HG02938 (cell line): ENCODE measurements around the gene NIPAL1.
A peak's percentile ranks its signal among the peaks of the same experiment; 100 is the strongest.

ENCODE experiments used
- ATAC-seq: cut with Tn5 transposase; IDR thresholded peaks from one replicate; pipeline ENCODE4 v1.9.1; 2021; ENCODE audit warnings: mild to moderate bottlenecking, moderate library complexity; ENCODE audit not compliant: unreplicated experiment

NIPAL1 gene

DNA sequence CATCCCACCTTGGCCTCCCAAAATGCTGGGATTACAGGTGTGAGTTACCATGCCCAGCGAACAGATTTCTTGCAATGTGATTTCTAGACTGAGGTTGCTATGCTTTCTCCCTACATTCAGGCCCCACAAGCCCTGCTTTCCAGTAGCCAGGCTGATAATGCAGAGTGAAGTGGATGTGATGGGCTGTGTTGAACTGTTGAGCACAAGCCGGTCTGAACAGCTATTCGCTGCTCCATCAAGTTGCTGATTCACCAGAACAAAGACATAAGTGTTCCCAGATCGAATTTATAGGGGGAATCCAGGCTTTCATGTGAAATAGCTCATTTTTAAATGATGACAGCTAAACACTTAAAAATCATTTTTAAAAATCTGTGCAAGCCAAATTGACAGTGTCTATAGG lies 8.0 kb downstream of the NIPAL1 start:
- no peak for ATAC-seq

GRCh38 chr4:48025005-48025404 lies 8.4 kb downstream of the NIPAL1 start:
- ATAC-seq: no peak

DNA sequence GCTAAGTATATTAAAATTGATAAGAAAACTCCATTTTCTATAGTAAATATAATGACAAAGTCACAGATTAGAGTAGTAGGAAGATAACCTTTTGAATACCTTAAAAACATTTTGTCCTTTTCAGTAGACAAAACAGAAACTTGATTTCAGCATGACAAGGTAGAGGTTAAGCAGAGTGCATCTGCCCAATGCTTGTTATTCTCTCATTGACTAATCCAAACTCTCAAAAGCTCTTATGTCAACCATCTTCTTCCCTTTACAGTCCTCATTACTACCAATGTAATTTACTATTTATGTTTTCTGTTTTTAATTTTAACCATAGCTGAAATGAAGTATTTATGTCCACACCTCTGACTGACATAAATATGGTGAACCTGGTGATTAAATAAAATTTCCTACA lies 11.1 kb downstream of the NIPAL1 start:
- ATAC-seq: peak; percentile 79

- no peak for ATAC-seq
Observed at GRCh38 chr4:48028696-48029095, 12.1 kb downstream of the NIPAL1 start.

GRCh38 chr4:48030470-48030869 lies 13.9 kb downstream of the NIPAL1 start:
- no peak for ATAC-seq

- no peak for ATAC-seq
Observed at GRCh38 chr4:48031802-48032525, 15.4 kb downstream of the NIPAL1 start.

- ATAC-seq: no peak
Observed at GRCh38 chr4:48032721-48033120, 16.1 kb downstream of the NIPAL1 start.

- no peak for ATAC-seq
Observed at GRCh38 chr4:48033412-48033811, 16.8 kb downstream of the NIPAL1 start.

- ATAC-seq: no peak
Observed at GRCh38 chr4:48033825-48034413, 17.3 kb downstream of the NIPAL1 start.

DNA sequence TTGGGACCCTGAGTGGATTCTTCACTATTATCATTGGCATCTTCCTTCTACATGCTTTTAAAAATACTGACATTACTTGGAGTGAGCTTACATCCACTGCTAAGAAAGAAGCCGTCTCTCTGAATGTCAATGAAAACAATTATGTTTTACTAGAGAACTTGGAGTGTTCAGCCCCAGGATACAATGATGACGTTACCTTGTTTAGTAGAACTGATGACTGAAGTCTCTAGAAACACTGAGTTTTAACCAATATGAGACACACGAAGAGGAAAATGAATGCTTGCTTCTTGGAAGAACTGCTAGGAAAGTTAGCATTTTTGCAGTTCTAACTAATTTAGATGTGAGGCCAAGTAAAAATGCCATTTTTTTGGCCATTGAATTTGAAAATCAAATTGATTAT lies 19.4 kb downstream of the NIPAL1 start:
- ATAC-seq: no peak

DNA sequence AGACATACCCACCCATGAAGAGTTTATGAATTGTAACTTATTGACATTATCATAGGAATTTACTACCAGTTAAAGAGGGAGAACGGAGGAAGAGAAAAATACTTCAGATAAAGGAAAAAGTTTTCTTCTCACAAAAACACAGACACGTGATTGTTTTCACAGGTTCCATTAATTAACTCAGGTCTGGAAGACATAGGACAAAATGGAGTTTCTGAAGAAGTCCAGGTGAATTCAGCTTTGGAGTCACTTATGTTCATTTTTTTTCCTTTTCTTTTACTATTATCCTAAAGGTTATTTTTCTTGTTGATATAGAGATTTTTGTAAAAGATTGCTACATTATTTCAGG lies 20.5 kb downstream of the NIPAL1 start:
- no peak for ATAC-seq

GRCh38 chr4:48038666-48039065 lies 22.1 kb downstream of the NIPAL1 start:
- ATAC-seq: no peak

- no peak for ATAC-seq
Observed at GRCh38 chr4:48039561-48039960, 23.0 kb downstream of the NIPAL1 start.

GRCh38 chr4:48041535-48042137 lies 25.1 kb downstream of the NIPAL1 start:
- no peak for ATAC-seq

- no peak for ATAC-seq
Observed at GRCh38 chr4:48042979-48043461, 26.4 kb downstream of the NIPAL1 start.

GRCh38 chr4:48043504-48043903 lies 26.9 kb downstream of the NIPAL1 start:
- no peak for ATAC-seq

- ATAC-seq: no peak
Observed at GRCh38 chr4:48044298-48044697, 27.7 kb downstream of the NIPAL1 start.

DNA sequence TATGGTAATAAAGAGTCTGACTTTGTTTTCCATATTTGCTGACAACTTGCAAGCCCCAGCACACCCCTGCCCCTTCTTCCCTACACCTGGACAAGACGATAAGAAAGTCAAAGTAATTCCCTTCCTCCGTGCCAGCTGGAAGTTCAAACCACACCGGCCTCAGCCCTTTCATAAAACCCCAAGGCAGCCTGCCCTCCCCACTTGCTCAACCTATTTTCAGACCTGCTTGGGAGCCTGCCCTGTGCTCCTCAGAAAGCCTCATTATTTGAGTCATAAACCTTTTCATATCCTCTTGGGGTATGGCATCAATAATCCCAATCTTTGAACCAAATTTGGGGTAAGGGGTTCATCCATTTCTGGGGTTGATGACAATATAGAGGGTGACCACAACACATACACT lies 29.5 kb downstream of the NIPAL1 start:
- ATAC-seq: no peak

DNA sequence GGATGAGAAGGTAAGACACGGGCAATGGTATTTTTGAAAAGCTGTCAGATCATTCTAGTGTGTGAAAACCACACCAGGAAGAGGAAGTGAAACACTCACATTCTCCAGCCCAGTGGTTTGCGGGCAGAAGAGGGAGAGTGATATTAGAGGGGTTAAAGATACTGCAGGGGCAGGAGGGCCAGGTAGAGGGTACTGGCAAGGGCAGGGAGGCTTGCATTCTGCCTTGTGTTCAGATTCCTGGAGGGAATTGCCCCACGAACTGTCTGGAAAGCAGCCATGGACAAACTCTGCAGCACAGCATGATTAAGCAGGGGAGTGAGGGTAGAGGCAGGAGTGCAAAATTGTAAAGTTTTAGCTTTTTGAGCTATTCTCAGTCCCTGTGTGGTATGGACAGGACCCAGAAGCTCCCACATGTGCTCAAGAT lies 30.9 kb downstream of the NIPAL1 start:
- peak; percentile 99 for ATAC-seq

DNA sequence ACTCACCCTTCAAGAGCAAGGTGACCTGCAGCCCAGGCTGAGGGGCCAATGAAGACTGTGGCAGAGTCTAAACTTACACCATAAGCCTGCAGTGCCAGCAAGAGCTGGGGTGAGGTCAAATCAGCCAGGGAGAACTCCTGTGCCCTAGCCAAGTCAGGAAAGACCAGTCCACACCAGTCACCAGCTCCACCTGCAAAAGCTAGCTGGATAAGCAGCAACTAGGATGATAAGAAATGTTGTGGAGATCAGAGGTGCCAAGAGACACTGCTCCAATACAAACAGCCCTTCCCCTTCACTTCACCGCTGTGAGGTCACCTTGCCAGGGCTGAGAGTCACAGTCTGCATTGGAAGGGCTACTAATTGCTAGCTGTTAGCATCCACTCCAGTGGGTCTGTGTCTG lies 31.3 kb downstream of the NIPAL1 start:
- ATAC-seq: peak; percentile 11

- ATAC-seq: no peak
Observed at GRCh38 chr4:48049483-48049882, 32.9 kb downstream of the NIPAL1 start.

GRCh38 chr4:48051078-48051477 lies 34.5 kb downstream of the NIPAL1 start:
- no peak for ATAC-seq
